T-helper 2 cell treated with Interferon-gamma antibody and Interleukin-4, amounts not matched to agents 100 ng/mL and 5 ng/mL, for 36 hours (primary cell): ENCODE data around the gene CIT. TPM values are rescaled to one million over a fixed set of nuclear protein-coding genes. Genes with fewer than 3 reads are reported as not detected.

Experiments used
- intact Hi-C: fragments of 100-400 bp; cut with micrococcal nuclease; formaldehyde crosslinking; loops from one replicate; pipeline ENCODE4 v1.15.1; 2023
- total RNA-seq: library from RNA; stranded (reverse); gene quantifications from 2 replicates; pipeline ENCODE4 v1.2.3, GENCODE V29; 2022

The CIT gene
- total RNA-seq, 1 donor from 2014 or later: 85.6 TPM

- intact Hi-C loops: loop anchor here (10.0 kb wide), 3 partner anchors 215 to 1285 kb away; partner anchors contain the start of genes CIT, SUDS3 and TAOK3
Observed at GRCh38 chr12:119660076-119660475, 217.0 kb downstream of the CIT start.

- intact Hi-C loops: loop anchor here (5.0 kb wide), 1 partner anchor 217 kb away; no protein-coding TSS in a partner anchor
Observed at GRCh38 chr12:119659289-119659897, 217.7 kb downstream of the CIT start.

GRCh38 chr12:119658166-119658565 is 219.0 kb downstream of the CIT start:
- intact Hi-C loops: loop anchor here (5.0 kb wide), 1 partner anchor 216 kb away; no protein-coding TSS in a partner anchor

GRCh38 chr12:119657001-119657400 is 220.1 kb downstream of the CIT start:
- intact Hi-C loops: loop anchor here (5.0 kb wide), 1 partner anchor 215 kb away; no protein-coding TSS in a partner anchor

GRCh38 chr12:119652665-119653064 is 224.5 kb downstream of the CIT start:
- intact Hi-C loops: no loop called here

- intact Hi-C loops: no loop called here
Observed at GRCh38 chr12:119649202-119649808, 227.8 kb downstream of the CIT start.

GRCh38 chr12:119645535-119646059 is 231.5 kb downstream of the CIT start:
- intact Hi-C loops: no loop called here

- intact Hi-C loops: no loop called here
Observed at GRCh38 chr12:119644930-119645329, 232.2 kb downstream of the CIT start.

GRCh38 chr12:119642986-119643385 is 234.1 kb downstream of the CIT start:
- intact Hi-C loops: no loop called here

Other genes with a start within 250 kb of the CIT start
- 35.9 and 43.0 TPM in 2 replicates for gene PRKAB1, start 209.2 kb downstream of the CIT start, total RNA-seq
- gene BICDL1, start 111.9 kb upstream of the CIT start, total RNA-seq: 42.4 and 44.1 TPM in 2 replicates
- 87.2 and 90.3 TPM in 2 replicates for gene RAB35, start 239.4 kb upstream of the CIT start, total RNA-seq